Ovary (tissue), 9 donors: ENCODE data around the gene FBXL17. TPM values are rescaled to one million over a fixed set of nuclear protein-coding genes. Genes with fewer than 3 reads are reported as not detected.

Source experiments
- DNase-seq, 5 donors: peaks; one replicate each; pipeline ENCODE4 v3.0.0-alpha.2; 2019 to 2020
- H3K27ac ChIP-seq, 2 donors: fragments of 200-600 bp; one replicate each; pipeline versions ENCODE4 v1.5.1 to v1.8.0; 2019 to 2022
- H3K27me3 ChIP-seq: fragments of 200-600 bp; one replicate; pipeline ENCODE4 v1.8.0; 2022
- H3K36me3 ChIP-seq: fragments of 200-600 bp; sonication (generic); one replicate; pipeline ENCODE4 v1.5.1; 2019
- H3K4me1 ChIP-seq: one replicate; pipeline ENCODE4 v1.8.1; 2013; ENCODE audit warnings: mild to moderate bottlenecking, moderate library complexity; ENCODE audit not compliant: insufficient read depth
- H3K4me3 ChIP-seq: fragments of 200-600 bp; sonication (generic); one replicate; pipeline ENCODE4 v1.5.1; 2017
- H3K9me3 ChIP-seq, 2 donors: fragments of 200-600 bp in 1 of 2; sonication (generic) in 1 of 2; one replicate each; pipeline versions ENCODE4 v1.5.1 to v1.8.1; 2013 to 2019; ENCODE audit warnings: mild to moderate bottlenecking in 1 of 2, moderate library complexity in 1 of 2
- EP300 ChIP-seq: sonication (generic); formaldehyde crosslinking; IDR thresholded peaks from one replicate; pipeline ENCODE4 v1.6.1; 2017; ENCODE audit warnings: antibody characterized with exemption
- POLR2A ChIP-seq: fragments of 450-650 bp; IDR thresholded peaks from one replicate; pipeline ENCODE4 v1.6.1; 2017; ENCODE audit warnings: antibody characterized with exemption, mild to moderate bottlenecking, moderate library complexity
- WGBS, 3 donors: extraction: QIAGEN DNeasy Blood & Tissue Kit in 1 of 3; methylation state at CpG; one replicate each; pipeline versions ENCODE4 v1.1.5 to v1.1.7; 2013 to 2017; 5-methylcytosine and 5-hydroxymethylcytosine counted together
- intact Hi-C, 4 donors: fragments of 100-400 bp; cut with DNase I; formaldehyde crosslinking; loops; one replicate each; pipeline versions ENCODE4 v1.11.0 to v1.15.1; 2022 to 2023
- polyA plus RNA-seq, 2 donors: library from polyadenylated mRNA; stranded (reverse); fragments of 200-250 nt in 1 of 2; fragments of 350-450 nt in 1 of 2; fragmentation: Illumina TruSeq in 1 of 2; extraction: RNeasy Lipid Tissue Mini Kit (QIAGEN cat#74804) in 1 of 2; gene quantifications; one replicate each; pipeline ENCODE4 v1.2.3, GENCODE V29; 2013 to 2014
- total RNA-seq, 7 donors: library from RNA; depleted of rRNA in 2 of 7; stranded (reverse); fragments of >200 nt in 2 of 7; fragmentation: NEBNext Ultra II Directional in 3 of 7; extraction: Animal tissue kit (Norgen Biotek cat#: 25700) in 3 of 7; gene quantifications; one replicate each; pipeline versions ENCODE4 v1.1.0 to v1.2.4, GENCODE V29; 2016 to 2023
- TF ChIP-seq, protein P1 (sequence below), 3 donors: fragments of 450-650 bp in 2 of 3; fragments of 200-600 bp in 1 of 3; IDR thresholded peaks; one replicate each; pipeline versions ENCODE4 v1.5.1 to v1.8.0; 2016 to 2022; ENCODE audit warnings: antibody characterized with exemption in 3 of 3, mild to moderate bottlenecking in 1 of 3
- donor health status: DM: no; HTN: no; CAD: no; lungs with moderate emphysema.
- donor health status: DM: no; HTN: no; CAD: no.
- donor health status: Bipolar disorder and iron deficiency.
- donor health status: DM: yes; HTN: yes; CAD: no.
- donor health status: DM: no; HTN: no; CAD: no.
- donor health status: DM: yes; HTN: yes; CAD: no.

FBXL17 gene
- total and polyA plus RNA-seq, 9 donors, result 6.8 to 20.4 (median 15.9) TPM

DNA sequence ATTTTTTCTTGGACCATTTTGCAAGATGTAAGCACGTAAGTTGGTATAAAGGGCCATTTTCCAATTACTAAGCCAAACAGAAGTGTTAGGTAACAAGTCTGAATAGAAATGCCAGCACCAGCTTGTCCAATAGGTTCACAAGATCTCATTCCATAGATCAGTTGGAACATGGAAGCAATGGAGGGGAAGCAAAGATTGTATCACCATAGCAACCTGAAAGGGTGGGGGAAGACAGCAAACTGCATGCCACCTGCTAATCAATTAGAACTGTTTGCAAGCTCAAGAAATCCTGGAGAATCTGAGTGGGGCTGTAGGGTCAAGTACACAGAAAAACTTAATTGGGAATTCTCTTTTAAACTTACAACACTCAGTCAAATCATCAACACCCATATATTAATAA lies 446.3 kb downstream of the FBXL17 start:
- H3K36me3 ChIP-seq, result no peaks in the 10 kb centered on the region
- WGBS, 3 donors, result 91 to 97% (median 94%) methylated on average over 1 of the region's 1 CpG
- no peaks in the 10 kb centered on the region for H3K4me1 ChIP-seq
- intact Hi-C loops, result no loop called here
- no peaks in the 10 kb centered on the region for H3K9me3 ChIP-seq
- H3K4me3 ChIP-seq, result no peak overlapping the region
- TF ChIP-seq POLR2A, result no peak
- TF ChIP-seq, protein P1, sequence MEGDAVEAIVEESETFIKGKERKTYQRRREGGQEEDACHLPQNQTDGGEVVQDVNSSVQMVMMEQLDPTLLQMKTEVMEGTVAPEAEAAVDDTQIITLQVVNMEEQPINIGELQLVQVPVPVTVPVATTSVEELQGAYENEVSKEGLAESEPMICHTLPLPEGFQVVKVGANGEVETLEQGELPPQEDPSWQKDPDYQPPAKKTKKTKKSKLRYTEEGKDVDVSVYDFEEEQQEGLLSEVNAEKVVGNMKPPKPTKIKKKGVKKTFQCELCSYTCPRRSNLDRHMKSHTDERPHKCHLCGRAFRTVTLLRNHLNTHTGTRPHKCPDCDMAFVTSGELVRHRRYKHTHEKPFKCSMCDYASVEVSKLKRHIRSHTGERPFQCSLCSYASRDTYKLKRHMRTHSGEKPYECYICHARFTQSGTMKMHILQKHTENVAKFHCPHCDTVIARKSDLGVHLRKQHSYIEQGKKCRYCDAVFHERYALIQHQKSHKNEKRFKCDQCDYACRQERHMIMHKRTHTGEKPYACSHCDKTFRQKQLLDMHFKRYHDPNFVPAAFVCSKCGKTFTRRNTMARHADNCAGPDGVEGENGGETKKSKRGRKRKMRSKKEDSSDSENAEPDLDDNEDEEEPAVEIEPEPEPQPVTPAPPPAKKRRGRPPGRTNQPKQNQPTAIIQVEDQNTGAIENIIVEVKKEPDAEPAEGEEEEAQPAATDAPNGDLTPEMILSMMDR (IDR thresholded peaks at IDR 0.05), result no peak
- TF ChIP-seq EP300, result no peak
- no peaks in the 10 kb centered on the region for H3K27me3 ChIP-seq
- no peak for DNase-seq
- no peak overlapping the region for H3K27ac ChIP-seq

DNA sequence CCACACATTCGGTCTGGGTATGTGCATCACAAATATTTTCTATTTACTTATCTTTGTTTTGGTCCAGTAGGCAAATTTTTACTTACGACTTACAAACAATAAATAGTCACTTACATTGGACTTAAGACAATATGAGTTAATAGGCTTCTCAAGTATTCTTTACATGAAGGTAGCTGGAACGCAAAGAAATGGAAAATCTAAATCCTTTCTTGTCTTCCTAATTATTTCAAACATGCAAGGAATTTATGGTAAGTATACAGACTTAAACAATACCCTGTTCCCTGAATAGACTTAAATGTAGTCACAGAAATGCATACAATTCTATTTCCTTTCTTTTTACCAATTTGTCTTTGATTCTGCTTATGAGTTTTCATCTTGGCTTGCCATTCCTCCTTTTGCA lies 448.6 kb downstream of the FBXL17 start:
- 64 to 78% (median 67%) methylated on average over 3 of the region's 3 CpGs for WGBS, 3 donors
- H3K27ac ChIP-seq, result no peak overlapping the region
- H3K4me3 ChIP-seq, result no peak overlapping the region
- H3K36me3 ChIP-seq, result no peaks in the 10 kb centered on the region
- H3K9me3 ChIP-seq, result no peaks in the 10 kb centered on the region
- intact Hi-C loops, result no loop called here
- H3K27me3 ChIP-seq, result no peaks in the 10 kb centered on the region
- no peak for DNase-seq
- TF ChIP-seq POLR2A, result no peak
- TF ChIP-seq, protein P1 (IDR thresholded peaks at IDR 0.05), result no peak
- TF ChIP-seq EP300, result no peak
- H3K4me1 ChIP-seq, result no peaks in the 10 kb centered on the region

DNA sequence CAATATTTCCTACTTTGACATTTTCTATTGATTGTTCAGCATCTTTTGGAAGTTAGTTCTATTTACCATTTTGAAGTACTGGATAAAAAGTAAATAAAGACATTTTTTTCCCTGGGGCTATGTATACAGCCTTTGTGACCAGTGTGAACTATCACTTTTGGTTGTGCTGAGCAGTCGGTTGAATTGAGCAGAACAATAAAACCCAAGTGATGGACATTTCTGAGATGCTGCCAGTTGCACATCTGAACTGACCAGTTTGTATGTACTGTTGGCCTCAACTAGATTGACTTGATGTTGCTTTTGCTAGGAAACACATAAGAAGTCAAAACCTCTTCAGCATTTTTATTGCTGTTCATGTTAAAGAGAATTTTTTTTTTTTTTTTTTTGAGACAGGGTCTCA lies 451.0 kb downstream of the FBXL17 start:
- Histone ChIP-seq H3K27ac (no peak overlapping the region), H3K27me3 (no peaks in the 10 kb centered on the region), H3K9me3 (no peaks in the 10 kb centered on the region), H3K4me1 (no peaks in the 10 kb centered on the region), H3K4me3 (no peak overlapping the region), H3K36me3 (no peaks in the 10 kb centered on the region)
- intact Hi-C loops, result no loop called here
- WGBS, 3 donors, result 95 to 98% (median 95%) methylated on average over 1 of the region's 1 CpG
- no peak for DNase-seq
- TF ChIP-seq, protein P1 (IDR thresholded peaks at IDR 0.05), result no peak
- TF ChIP-seq EP300 (no peak), POLR2A (no peak)

DNA sequence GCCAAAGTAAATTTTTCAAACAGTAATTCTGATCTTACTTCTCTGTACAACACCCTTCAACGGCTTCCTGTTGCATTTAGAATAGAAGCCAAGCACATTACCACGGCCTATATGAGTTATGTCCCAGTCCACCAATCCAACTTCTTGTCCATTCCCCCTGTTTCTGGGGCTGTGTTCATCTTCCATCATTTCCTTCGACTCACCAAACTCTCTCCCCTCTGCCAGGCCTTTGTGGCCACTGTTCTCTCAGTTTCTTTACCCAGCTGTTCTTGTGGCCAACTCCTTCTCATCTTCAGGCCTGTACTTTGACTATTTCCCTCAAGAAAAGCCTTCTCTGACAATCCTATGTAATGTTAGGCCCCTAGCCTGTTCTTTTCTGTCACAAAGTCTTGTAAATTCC lies 451.8 kb downstream of the FBXL17 start:
- 94 to 99% (median 97%) methylated on average over 3 of the region's 3 CpGs for WGBS, 3 donors
- no peaks in the 10 kb centered on the region for H3K36me3 ChIP-seq
- no peaks in the 10 kb centered on the region for H3K27me3 ChIP-seq
- no peaks in the 10 kb centered on the region for H3K4me1 ChIP-seq
- no peak for TF ChIP-seq EP300
- TF ChIP-seq POLR2A, result no peak
- TF ChIP-seq, protein P1 (IDR thresholded peaks at IDR 0.05), result no peak
- intact Hi-C loops, result no loop called here
- no peak for DNase-seq
- no peak overlapping the region for H3K4me3 ChIP-seq
- no peak overlapping the region for H3K27ac ChIP-seq
- H3K9me3 ChIP-seq, result no peaks in the 10 kb centered on the region

DNA sequence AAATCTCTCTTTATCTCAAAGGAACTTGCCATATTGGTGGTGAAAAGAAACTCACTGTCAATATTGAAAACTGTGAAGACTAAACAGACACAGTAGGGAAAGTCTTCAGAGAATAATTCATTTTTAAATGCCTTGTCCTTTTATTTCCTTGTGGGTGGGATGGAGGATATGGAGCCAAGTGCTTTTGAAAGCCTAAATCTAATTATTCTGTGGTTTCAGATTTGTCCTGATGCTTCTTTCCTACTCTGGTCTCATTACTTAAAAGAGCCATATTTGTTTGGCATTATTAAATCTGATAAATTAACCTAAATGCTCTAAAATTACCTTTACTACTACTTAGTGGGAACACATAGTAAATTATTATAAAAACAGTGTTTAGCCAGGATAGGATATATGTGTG lies 452.8 kb downstream of the FBXL17 start:
- H3K4me3 ChIP-seq, result no peak overlapping the region
- H3K27ac ChIP-seq, result no peak overlapping the region
- no peaks in the 10 kb centered on the region for H3K27me3 ChIP-seq
- DNase-seq, result no peak
- H3K9me3 ChIP-seq, result no peaks in the 10 kb centered on the region
- no peaks in the 10 kb centered on the region for H3K36me3 ChIP-seq
- no peak for TF ChIP-seq POLR2A
- TF ChIP-seq EP300, result no peak
- TF ChIP-seq, protein P1 (IDR thresholded peaks at IDR 0.05), result no peak
- intact Hi-C loops, result no loop called here
- H3K4me1 ChIP-seq, result no peaks in the 10 kb centered on the region
